DMS114 treated with DMSO at 0.1 percent for 48 hours (cell line): ENCODE results near the gene VENTX.
"Not testable (repeated sequence)": the region's sequence is repeated elsewhere in the genome, so short reads cannot be mapped to it uniquely, and the experiment has no call there.

ENCODE experiments used
- DNase-seq: peaks from one replicate; lab custom pipeline; 2025; ENCODE audit not compliant: unreplicated experiment; lab: John Stamatoyannopoulos, UW

VENTX gene

GRCh38 chr10:133214468-133215410 is 22.9 kb upstream of the VENTX start:
- no peak for DNase-seq

GRCh38 chr10:133215586-133215985 is 22.1 kb upstream of the VENTX start:
- no peak for DNase-seq

GRCh38 chr10:133216776-133217175 is 20.9 kb upstream of the VENTX start:
- DNase-seq: no peak

GRCh38 chr10:133217800-133218589 is 19.7 kb upstream of the VENTX start:
- DNase-seq: no peak

DNA sequence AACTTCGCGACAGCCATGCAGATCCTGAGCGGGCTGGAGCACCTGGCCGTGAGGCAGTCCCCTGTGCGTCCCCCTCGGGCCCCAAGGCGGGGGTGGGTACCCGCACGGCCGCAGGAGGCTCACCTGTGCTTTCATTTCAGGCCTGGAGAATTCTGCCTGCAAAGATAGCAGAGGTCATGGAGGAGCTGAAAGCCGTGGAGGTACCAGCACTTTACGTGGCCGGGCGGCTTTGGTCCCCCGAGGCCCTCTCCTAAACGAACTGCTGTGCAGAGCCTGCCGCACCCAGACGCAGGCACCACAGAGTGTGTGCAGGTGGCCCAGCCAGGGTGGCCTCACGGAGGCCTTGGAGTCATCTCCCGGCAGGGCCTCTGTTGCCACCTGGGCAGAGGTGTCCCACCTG is 18.8 kb upstream of the VENTX start:
- no peak for DNase-seq

GRCh38 chr10:133219782-133220181 is 17.9 kb upstream of the VENTX start:
- no peak for DNase-seq

DNA sequence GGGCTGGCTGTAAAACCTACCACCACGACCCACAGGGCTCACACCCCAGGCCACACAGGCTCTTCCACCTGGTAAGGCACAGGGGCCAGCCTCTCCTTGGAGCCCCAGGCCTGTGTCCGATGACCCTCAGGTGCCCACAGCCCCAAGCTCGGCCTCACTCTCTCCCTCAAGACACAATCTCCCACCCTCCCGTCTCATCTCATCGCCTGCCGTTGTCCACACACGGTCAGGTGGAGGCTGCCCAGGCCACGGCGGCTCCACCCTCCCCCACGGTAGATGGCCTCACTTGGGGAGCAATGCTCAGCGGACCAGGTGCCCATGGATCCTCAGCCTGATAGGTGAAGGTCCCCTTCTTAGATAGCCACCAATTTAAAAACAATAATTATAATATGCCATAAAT is 16.3 kb upstream of the VENTX start:
- no peak for DNase-seq

GRCh38 chr10:133221756-133222155 is 15.9 kb upstream of the VENTX start:
- not testable (repeated sequence) for DNase-seq

DNA sequence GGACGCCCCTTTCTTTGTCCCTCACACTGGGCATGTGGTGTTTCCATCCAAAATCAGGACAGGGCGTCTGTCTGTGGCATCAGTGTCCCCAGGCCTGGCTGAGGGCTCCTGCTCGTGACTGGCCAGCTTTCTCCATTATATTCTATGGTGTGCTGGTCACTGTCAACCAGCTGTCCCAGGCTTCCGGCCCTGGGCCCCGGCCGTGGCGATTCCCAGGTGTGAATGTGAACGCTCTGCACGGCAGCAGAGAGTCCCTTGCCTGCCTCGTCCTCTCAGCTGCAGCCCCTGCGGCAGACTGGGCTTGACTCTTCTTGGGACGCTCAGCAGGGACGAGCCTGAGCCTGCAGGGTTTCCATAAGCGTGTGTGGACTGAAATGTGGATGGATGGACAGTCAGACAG is 13.6 kb upstream of the VENTX start:
- no peak for DNase-seq

DNA sequence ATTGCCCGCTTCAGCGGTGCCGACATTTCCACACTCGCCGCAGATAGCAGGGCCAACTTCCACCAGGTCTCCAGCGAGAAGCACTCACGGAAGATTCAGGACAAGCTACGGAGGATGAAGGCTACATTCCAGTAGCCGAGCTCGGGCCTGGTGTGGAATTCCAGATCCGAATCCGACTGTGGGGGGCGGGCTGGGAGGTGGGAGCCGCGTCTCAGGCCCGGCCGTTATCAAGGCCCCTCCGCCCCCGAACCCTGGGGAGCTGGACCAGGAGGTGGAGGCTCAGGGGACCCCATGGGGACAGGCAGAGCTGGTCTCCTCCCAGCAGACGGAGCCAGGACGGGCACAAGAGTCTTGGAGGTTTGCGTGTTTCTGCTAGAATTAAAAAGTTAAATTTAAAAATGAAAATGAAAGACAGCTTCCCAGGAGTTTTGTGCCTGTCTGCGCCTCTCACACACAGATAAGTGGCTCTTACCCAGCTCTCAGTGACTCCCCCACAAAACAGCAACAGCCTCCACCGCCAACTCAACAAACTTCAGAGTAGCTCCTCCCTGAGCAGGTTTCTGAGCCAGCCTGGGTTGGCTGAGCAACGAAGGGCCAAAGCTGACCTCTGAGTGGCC is 12.8 kb upstream of the VENTX start:
- no peak for DNase-seq

DNA sequence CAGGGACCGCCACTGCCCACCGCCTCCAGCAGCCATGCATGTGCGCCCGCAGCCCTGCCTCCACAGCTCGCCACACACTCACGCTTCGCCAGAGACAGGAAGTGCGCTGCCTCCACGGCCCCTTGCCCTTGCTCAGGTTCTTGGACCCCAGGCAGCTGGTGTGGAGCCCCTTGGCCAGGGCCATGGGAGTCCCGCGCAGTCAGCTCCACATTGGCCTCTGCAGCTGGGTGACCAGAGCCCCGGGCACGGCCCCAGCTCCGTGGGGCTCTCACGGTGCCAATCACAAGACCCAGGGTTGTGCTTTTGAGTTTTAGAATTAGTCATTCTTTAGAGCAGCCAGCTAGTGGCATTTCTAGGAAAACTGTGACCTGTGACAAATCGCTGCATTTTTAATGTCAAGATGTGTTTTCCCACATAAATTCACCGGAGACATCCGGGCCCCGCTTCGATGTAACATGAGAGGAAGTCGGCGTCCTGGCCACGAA is 11.9 kb upstream of the VENTX start:
- no peak for DNase-seq

GRCh38 chr10:133226251-133226808 is 11.3 kb upstream of the VENTX start:
- DNase-seq: no peak

DNA sequence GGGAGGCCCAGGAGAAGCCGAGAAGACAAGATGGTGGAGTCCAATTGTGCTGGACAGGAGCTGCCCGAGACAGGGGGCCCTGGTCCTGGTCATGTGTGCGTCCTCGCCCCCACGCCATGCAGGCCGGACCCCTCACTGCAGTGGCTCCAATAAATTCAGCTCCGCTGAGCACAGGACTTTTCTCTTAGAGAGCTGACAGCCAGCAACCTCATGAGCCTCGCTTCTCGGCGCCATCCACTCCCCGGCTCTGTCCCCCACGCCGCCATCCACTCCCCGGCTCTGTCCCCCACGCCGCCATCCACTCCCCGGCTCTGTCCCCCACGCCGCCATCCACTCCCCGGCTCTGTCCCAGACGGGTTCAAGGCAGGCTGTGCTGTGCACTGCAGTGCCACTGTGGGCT is 10.4 kb upstream of the VENTX start:
- no peak for DNase-seq

GRCh38 chr10:133229265-133230043 is 8.2 kb upstream of the VENTX start:
- DNase-seq: no peak

DNA sequence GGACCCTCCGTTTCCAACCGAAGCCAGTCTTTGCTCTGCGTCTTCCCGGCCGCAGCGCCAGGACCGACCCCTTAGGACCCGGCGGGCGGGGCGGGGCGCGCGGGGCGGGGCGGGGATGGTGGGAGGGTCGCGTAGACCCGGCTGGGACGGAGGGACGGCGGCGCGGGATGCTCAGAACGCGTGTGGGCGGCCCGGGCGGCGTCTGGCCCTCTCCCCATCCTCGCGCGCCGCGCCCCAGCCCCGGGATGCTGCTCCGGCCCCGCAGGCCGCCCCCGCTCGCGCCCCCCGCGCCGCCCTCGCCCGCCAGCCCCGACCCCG is 7.7 kb upstream of the VENTX start, which contains the start of gene UTF1:
UTF1 (plus strand) TSS at position 174 of the 318 bp plus-strand sequence; CDS start at position 246, 72 bp downstream.
- DNase-seq: no peak

- DNase-seq: peak; percentile 12
Measured at GRCh38 chr10:133230387-133231195, 7.1 kb upstream of the VENTX start.

DNA sequence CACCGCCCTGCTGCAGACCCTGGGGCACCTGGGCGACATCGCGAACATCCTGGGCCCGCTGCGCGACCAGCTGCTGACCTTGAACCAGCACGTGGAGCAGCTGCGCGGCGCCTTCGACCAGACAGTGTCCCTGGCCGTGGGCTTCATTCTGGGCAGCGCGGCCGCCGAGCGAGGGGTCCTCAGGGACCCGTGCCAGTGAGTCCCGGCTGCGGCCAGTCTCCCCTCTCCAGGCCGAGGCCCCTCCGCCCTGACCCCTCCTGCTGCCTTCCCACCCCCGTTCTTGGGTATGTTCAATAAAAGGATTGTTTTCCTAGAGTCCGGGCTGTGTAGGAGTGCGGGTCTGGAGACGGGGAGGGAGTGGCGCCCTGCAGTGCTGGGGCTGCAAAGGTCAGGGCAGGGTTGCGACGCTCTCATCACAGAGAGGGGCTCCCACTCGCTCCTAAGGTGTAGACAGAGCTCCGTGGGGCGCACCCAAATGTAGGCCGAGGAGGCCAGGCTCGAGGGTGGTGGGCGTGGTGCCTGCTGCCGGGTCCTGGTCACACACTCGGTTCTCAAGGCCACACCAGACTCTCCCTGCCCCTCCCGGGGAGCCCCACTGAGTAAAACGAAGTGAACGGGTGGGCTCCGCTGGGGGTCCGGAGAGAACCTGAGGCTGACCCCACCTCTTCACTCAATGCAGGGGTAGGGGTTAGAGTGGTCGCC is 6.3 kb upstream of the VENTX start:
- DNase-seq: no peak

- DNase-seq: no peak
Measured at GRCh38 chr10:133231946-133232574, 5.6 kb upstream of the VENTX start.
